ENCODE results near the gene AKT2.

- TF ChIP-seq CTCF (IDR thresholded peaks at IDR 0.05 in 4 of 5, conservative IDR thresholded peaks at IDR 0.05 in 1 of 5) (no peak), POLR2A (IDR thresholded peaks at IDR 0.05) (no peak)
Measured at GRCh38 chr19:40274585-40275544, 10.3 kb downstream of the AKT2 start.

All from gastrocnemius medialis (tissue), 4 donors.